Left lung (tissue), 10 donors: Measurements from ENCODE around the gene RNF187. TPM values are rescaled to one million over a fixed set of nuclear protein-coding genes. Genes with fewer than 3 reads are reported as not detected.

Experiments
- ATAC-seq: fragments of 200-7000 bp; cut with Tn5 transposase; one replicate; pipeline ENCODE4 v1.9.1; 2020; ENCODE audit warnings: moderate library complexity
- DNase-seq, 4 donors: peaks; one replicate each; pipeline ENCODE4 v3.0.0-alpha.2; 2013 to 2020
- H3K27ac ChIP-seq, 2 donors: fragments of 200-600 bp; sonication (generic) in 1 of 2; one replicate each; pipeline versions ENCODE4 v1.5.0 to v1.8.0; 2020 to 2021
- H3K27me3 ChIP-seq, 2 donors: fragments of 200-600 bp; sonication (generic) in 1 of 2; one replicate each; pipeline versions ENCODE4 v1.5.0 to v1.8.0; 2020 to 2021
- H3K36me3 ChIP-seq, 2 donors: fragments of 200-600 bp; sonication (generic) in 1 of 2; one replicate each; pipeline versions ENCODE4 v1.5.0 to v1.8.0; 2020 to 2021
- H3K4me1 ChIP-seq, 2 donors: fragments of 200-600 bp; one replicate each; pipeline ENCODE4 v1.8.0; 2021
- H3K4me3 ChIP-seq, 2 donors: fragments of 200-600 bp; sonication (generic) in 1 of 2; one replicate each; pipeline versions ENCODE4 v1.5.0 to v1.8.0; 2020 to 2021; ENCODE audit warnings: mild to moderate bottlenecking in 1 of 2
- H3K9me3 ChIP-seq, 2 donors: fragments of 200-600 bp; sonication (generic) in 1 of 2; one replicate each; pipeline versions ENCODE4 v1.5.0 to v1.8.0; 2020 to 2021
- intact Hi-C, 2 donors: fragments of 100-400 bp; cut with DNase I; formaldehyde crosslinking; loops; one replicate each; pipeline versions ENCODE4 v1.11.2 to v1.14.2; 2022
- polyA plus RNA-seq, 6 donors: library from polyadenylated mRNA; unstranded; fragments of 120-200 nt; gene quantifications; one replicate each; pipeline ENCODE4 v1.2.1, GENCODE V29; 2013; ENCODE audit not compliant: insufficient read length in 6 of 6
- total RNA-seq, 2 donors: library from RNA; stranded (reverse); fragmentation: NEBNext Ultra II Directional; extraction: Animal tissue kit (Norgen Biotek cat#: 25700); gene quantifications; one replicate each; pipeline ENCODE4 v1.2.1, GENCODE V29; 2021
- TF ChIP-seq, protein P1 (sequence below), 2 donors: fragments of 200-600 bp; sonication (generic) in 1 of 2; IDR thresholded peaks; one replicate each; pipeline versions ENCODE4 v1.5.0 to v1.8.0; 2021; ENCODE audit warnings: antibody characterized with exemption in 2 of 2
- donor health status: DM: no; HTN: yes; CAD: no.
- donor health status: DM: no; HTN: no; CAD: no.

RNF187 gene
- total and polyA plus RNA-seq, 8 donors = 60.2 to 103 (median 78.4) TPM

DNA sequence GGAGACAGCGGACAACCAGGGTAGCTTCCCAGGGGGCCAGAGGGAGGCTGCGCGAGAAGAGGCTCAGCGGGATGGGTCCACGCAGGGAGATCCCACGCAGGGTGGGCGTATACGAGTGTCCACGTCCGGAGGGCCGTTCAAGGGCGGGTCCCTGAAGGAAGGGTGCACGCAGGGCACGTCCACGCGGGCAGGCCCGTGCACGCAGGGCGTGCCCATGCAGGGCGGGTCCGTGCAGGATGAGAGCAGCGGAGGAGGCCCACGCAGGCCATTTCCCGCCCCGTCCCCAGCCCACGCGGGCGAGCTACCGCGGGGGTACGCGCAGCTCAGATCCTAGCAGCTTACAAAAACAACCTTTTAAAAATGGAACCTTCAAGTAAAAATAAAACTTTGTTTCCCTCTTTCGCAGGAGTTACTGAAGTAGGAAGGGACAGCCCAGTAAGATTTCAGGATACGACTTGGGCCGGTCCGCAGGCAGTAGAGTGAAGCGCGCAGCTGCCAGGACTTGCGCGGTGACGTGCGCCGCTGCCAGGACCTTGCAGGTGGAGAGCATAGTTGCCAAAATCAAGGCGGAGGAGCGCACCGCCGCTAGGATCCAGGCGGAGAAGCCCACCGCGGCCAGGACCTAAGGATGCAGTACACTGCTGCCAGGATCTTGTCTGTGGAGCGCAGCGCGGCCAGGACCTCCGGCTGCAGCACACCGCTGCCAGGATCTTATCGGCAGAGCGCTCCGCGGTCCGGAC is 416 bp upstream of the RNF187 start:
- DNase-seq (peak; percentile 76 to 96 (median 90)), ATAC-seq (peak; percentile 86)
- intact Hi-C loops = no loop called here
- peaks cover 0 to 21% of the 10 kb centered on the region in 2 donors for H3K36me3 ChIP-seq
- peaks cover 6 to 35% of the 10 kb centered on the region in 2 donors for H3K4me1 ChIP-seq
- no peaks in the 10 kb centered on the region for H3K27me3 ChIP-seq
- H3K9me3 ChIP-seq = no peaks in the 10 kb centered on the region
- H3K4me3 ChIP-seq = peak overlapping the region; percentile 68 to 75
- peak overlapping the region; percentile 99 to 100 for H3K27ac ChIP-seq
- TF ChIP-seq, protein P1, sequence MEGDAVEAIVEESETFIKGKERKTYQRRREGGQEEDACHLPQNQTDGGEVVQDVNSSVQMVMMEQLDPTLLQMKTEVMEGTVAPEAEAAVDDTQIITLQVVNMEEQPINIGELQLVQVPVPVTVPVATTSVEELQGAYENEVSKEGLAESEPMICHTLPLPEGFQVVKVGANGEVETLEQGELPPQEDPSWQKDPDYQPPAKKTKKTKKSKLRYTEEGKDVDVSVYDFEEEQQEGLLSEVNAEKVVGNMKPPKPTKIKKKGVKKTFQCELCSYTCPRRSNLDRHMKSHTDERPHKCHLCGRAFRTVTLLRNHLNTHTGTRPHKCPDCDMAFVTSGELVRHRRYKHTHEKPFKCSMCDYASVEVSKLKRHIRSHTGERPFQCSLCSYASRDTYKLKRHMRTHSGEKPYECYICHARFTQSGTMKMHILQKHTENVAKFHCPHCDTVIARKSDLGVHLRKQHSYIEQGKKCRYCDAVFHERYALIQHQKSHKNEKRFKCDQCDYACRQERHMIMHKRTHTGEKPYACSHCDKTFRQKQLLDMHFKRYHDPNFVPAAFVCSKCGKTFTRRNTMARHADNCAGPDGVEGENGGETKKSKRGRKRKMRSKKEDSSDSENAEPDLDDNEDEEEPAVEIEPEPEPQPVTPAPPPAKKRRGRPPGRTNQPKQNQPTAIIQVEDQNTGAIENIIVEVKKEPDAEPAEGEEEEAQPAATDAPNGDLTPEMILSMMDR (IDR thresholded peaks at IDR 0.05) = no peak

DNA sequence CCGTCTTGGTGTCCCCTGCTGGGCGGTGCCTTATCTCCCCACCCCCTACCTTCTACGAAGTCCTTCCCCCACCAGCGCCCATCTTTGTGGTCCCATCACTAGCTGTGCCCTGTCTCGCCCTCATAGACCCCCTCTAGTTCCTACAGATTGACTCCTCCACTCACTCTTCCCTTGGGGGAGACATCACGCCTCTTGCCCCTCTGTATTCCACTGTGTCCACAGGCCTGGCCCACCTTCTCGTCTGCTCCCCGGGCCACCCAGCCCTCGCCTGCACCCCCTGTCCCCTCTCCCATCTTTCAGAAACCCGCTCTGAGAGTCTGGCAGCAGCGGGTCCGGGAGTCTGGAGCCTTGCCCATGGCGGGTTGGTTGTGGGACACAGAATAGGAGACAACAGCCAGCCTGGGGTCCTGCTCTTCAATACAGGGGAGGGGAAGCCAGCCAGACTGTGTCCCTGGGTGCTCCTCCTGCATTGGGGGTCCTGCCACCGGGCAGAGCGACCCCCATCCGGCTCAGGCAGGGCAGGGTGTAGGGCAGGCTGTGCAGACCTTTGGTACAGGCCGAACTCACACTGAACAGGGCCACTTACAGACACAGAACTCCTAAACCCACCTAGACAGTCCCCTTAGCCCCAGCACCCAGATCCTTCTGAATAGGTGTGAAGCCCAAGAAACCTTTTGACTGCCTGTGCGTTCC is 1.1 kb downstream of the RNF187 start:
- no peak for ATAC-seq
- intact Hi-C loops = no loop called here

DNA sequence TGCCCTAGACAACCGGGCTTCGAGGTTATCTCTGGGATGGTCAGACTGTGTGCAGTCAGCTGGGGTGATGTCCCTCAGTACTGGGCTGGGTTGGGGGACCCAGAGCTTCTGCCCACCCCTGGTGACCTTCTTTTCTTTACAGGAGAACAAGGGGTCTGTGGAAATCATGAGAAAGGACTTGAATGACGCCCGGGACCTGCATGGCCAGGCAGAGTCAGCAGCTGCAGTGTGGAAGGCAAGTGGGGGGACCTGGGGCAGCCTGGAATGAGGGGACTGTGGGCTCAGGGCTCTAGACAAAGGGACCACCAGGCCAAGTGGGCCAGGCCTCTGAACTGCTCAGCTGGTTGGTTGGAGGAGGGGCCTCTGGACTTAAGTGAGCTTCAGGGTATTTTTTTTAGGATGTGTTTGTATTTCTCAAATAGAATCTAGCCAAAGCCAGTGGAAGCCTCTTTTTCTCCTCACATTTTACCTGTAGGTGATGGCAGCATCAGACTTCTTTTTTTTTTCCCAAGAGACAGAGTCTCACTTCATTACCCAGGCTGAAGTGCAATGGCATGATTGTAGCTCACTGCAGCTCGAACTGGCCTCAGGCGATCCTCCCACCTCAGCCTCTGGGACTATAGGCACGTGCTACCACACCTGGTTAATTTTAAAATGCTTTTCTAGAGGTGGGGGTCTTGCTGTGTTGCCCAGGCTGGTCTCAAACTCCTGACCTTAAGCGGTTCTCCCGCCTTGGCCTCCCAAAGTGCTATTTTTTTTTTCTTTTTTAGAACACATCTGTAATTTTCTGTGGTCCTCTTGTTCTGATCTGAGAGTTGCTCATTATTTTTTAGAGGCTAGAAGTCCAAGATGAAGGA is 1.9 kb downstream of the RNF187 start:
- Histone ChIP-seq H3K27ac (no peak overlapping the region), H3K36me3 (peaks cover 0 to 40% of the 10 kb centered on the region in 2 donors), H3K27me3 (no peaks in the 10 kb centered on the region), H3K4me1 (peaks cover 6 to 35% of the 10 kb centered on the region in 2 donors), H3K4me3 (peak overlapping the region in 1 of 2 donors; percentile 75), H3K9me3 (no peaks in the 10 kb centered on the region)
- DNase-seq (peak in 1 of 4 donors; percentile 73), ATAC-seq (no peak)
- intact Hi-C loops = no loop called here
- TF ChIP-seq, protein P1 (IDR thresholded peaks at IDR 0.05) = no peak

More for the DNA sequence above, 1.1 kb downstream of the RNF187 start:
- peak in 1 of 4 donors; percentile 61 for DNase-seq
- Histone ChIP-seq H3K4me1 (peaks cover 6 to 35% of the 10 kb centered on the region in 2 donors), H3K36me3 (peaks cover 0 to 32% of the 10 kb centered on the region in 2 donors), H3K9me3 (no peaks in the 10 kb centered on the region), H3K27ac (peak overlapping the region in 1 of 2 donors; percentile 100), H3K27me3 (no peaks in the 10 kb centered on the region), H3K4me3 (peak overlapping the region; percentile 68 to 75)
- TF ChIP-seq, protein P1 (IDR thresholded peaks at IDR 0.05) = no peak

DNA sequence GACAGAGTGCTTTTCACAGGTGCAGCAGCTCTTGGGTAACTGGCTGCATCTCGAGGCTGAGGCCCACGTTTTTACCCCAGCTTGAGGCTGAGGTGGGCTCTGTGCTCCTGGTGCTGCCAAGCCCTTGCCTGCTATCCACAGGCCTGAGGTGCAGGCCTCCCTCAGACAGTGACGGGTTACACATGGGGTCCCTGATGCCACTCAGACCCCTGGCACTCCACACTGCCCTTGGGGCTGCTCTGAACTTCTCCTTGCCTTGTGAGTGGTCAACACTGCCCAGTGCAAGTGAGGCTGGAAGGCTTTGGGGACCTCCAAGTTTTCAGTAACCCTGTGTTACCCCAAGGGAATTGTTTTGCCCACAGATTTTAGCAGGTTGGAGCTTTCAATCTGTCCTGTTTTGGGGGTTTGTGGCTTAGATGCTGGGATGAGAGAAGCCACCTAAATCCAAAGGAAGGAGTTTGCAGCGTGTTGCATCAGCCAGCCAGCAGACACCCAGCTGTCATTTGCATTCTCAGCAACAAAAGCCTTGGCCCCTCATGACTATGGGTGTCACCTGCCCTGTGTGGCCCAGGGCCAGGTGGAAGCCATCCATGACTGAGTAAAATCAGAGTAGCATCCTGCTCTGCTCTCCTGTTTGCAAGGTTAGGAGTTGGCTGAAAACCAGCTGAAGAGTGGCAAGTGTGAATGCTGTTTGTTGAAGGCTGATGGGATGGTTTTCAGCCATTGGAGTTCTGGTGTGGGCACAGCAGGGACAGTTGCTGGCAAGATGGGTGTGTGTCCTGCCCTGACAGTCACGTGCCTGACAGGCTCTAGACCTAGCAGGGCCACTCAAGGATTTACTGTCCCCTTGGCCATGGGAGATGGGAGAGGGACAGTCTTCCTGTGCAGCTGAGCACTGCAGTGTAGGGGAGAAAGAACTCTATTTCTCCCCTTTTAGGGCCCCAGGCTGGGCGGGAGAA is 3.2 kb downstream of the RNF187 start:
- H3K4me3 ChIP-seq = no peak overlapping the region
- intact Hi-C loops = no loop called here
- DNase-seq (peak in 1 of 4 donors; percentile 37), ATAC-seq (no peak)
- no peaks in the 10 kb centered on the region for H3K9me3 ChIP-seq
- H3K36me3 ChIP-seq = peaks cover 0 to 54% of the 10 kb centered on the region in 2 donors
- no peaks in the 10 kb centered on the region for H3K27me3 ChIP-seq
- H3K4me1 ChIP-seq = peaks cover 6 to 32% of the 10 kb centered on the region in 2 donors
- no peak overlapping the region for H3K27ac ChIP-seq
- TF ChIP-seq, protein P1 (IDR thresholded peaks at IDR 0.05) = no peak
